Colonic mucosa (tissue), 4 donors: ENCODE results near the gene TOR2A. TPM values are rescaled to one million over a fixed set of nuclear protein-coding genes. Genes with fewer than 3 reads are reported as not detected.

Experiments used
- DNase-seq: peaks from one replicate; pipeline ENCODE4 v3.0.0-alpha.2; 2020
- H3K27ac ChIP-seq: fragments of 200-600 bp; one replicate; pipeline ENCODE4 v1.8.0; 2021
- H3K27me3 ChIP-seq: fragments of 200-600 bp; one replicate; pipeline ENCODE4 v1.8.0; 2021
- H3K36me3 ChIP-seq: fragments of 200-600 bp; one replicate; pipeline ENCODE4 v1.8.0; 2021
- H3K4me1 ChIP-seq: fragments of 200-600 bp; one replicate; pipeline ENCODE4 v1.8.0; 2021; ENCODE audit warnings: mild to moderate bottlenecking
- H3K4me3 ChIP-seq: fragments of 200-600 bp; one replicate; pipeline ENCODE4 v1.8.0; 2021
- H3K9ac ChIP-seq, 2 donors: one replicate each; pipeline ENCODE4 v1.7.0; 2013; ENCODE audit warnings: control low read depth in 2 of 2, low read depth in 2 of 2, low read length in 2 of 2
- H3K9me3 ChIP-seq: fragments of 200-600 bp; one replicate; pipeline ENCODE4 v1.8.0; 2021
- CTCF ChIP-seq: fragments of 200-600 bp; IDR thresholded peaks from one replicate; pipeline ENCODE4 v1.8.0; 2022; ENCODE audit warnings: antibody characterized with exemption, mild to moderate bottlenecking
- intact Hi-C: fragments of 100-400 bp; cut with DNase I; formaldehyde crosslinking; loops from one replicate; pipeline ENCODE4 v1.14.1; 2022
- total RNA-seq, 2 donors: library from RNA; stranded (reverse); fragmentation: NEBNext Ultra II Directional in 1 of 2; extraction: Animal tissue kit (Norgen Biotek cat#: 25700) in 1 of 2; gene quantifications; one replicate each; pipeline ENCODE4 v1.2.1, GENCODE V29; 2021
- donor health status: healthy.
- donor health status: DM: no; HTN: no; CAD: no.
- donor health status: DM: no; HTN: no; CAD: no.

The TOR2A gene
- total RNA-seq, 2 donors from 2014 or later: 25.8 to 29.8 TPM

- no peak overlapping the region for H3K4me3 ChIP-seq
- H3K4me1 ChIP-seq: no peaks in the 10 kb centered on the region
- intact Hi-C loops: no loop called here
- no peak overlapping the region for H3K9ac ChIP-seq
- H3K27me3 ChIP-seq: no peaks in the 10 kb centered on the region
- H3K36me3 ChIP-seq: no peaks in the 10 kb centered on the region
- TF ChIP-seq CTCF: no peak
- DNase-seq: no peak
- H3K27ac ChIP-seq: no peak overlapping the region
- no peaks in the 10 kb centered on the region for H3K9me3 ChIP-seq
Measured at GRCh38 chr9:127693143-127693542, 42.0 kb downstream of the TOR2A start.

- Histone ChIP-seq H3K36me3 (no peaks in the 10 kb centered on the region), H3K27me3 (no peaks in the 10 kb centered on the region), H3K27ac (no peak overlapping the region), H3K4me1 (no peaks in the 10 kb centered on the region), H3K4me3 (no peak overlapping the region), H3K9me3 (no peaks in the 10 kb centered on the region), H3K9ac (no peak overlapping the region)
- intact Hi-C loops: no loop called here
- no peak for DNase-seq
- no peak for TF ChIP-seq CTCF
Measured at GRCh38 chr9:127692071-127692470, 43.0 kb downstream of the TOR2A start.

- H3K27me3 ChIP-seq: no peaks in the 10 kb centered on the region
- no peak for TF ChIP-seq CTCF
- no peaks in the 10 kb centered on the region for H3K36me3 ChIP-seq
- no peak overlapping the region for H3K9ac ChIP-seq
- H3K4me1 ChIP-seq: no peaks in the 10 kb centered on the region
- H3K4me3 ChIP-seq: no peak overlapping the region
- no peak overlapping the region for H3K27ac ChIP-seq
- no peaks in the 10 kb centered on the region for H3K9me3 ChIP-seq
- intact Hi-C loops: no loop called here
- no peak for DNase-seq
Measured at GRCh38 chr9:127690735-127691134, 44.4 kb downstream of the TOR2A start.

- Histone ChIP-seq H3K27ac (no peak overlapping the region), H3K36me3 (no peaks in the 10 kb centered on the region), H3K27me3 (no peaks in the 10 kb centered on the region), H3K9ac (no peak overlapping the region), H3K4me3 (no peak overlapping the region), H3K9me3 (no peaks in the 10 kb centered on the region), H3K4me1 (no peaks in the 10 kb centered on the region)
- intact Hi-C loops: no loop called here
- no peak for TF ChIP-seq CTCF
- no peak for DNase-seq
Measured at GRCh38 chr9:127689329-127690000, 45.6 kb downstream of the TOR2A start.

- intact Hi-C loops: no loop called here
- H3K27ac ChIP-seq: no peak overlapping the region
- no peaks in the 10 kb centered on the region for H3K9me3 ChIP-seq
- no peaks in the 10 kb centered on the region for H3K36me3 ChIP-seq
- no peak for TF ChIP-seq CTCF
- H3K9ac ChIP-seq: no peak overlapping the region
- no peaks in the 10 kb centered on the region for H3K4me1 ChIP-seq
- H3K4me3 ChIP-seq: no peak overlapping the region
- DNase-seq: no peak
- no peaks in the 10 kb centered on the region for H3K27me3 ChIP-seq
Measured at GRCh38 chr9:127686461-127687393, 48.4 kb downstream of the TOR2A start.
